Activated T-cell treated with anti-CD3 and anti-CD28 coated beads, Interleukin-2, amount 50 U/mL, for 4 hours (primary cell): ENCODE results near the gene LPCAT1. TPM values are rescaled to one million over a fixed set of nuclear protein-coding genes. Genes with fewer than 3 reads are reported as not detected.
"Not testable (repeated sequence)": the region's sequence is repeated elsewhere in the genome, so short reads cannot be mapped to it uniquely, and the experiment has no call there.

Experiments used
- ATAC-seq, 2 donors: fragments of 200-7000 bp; cut with Tn5 transposase; one replicate each; pipeline ENCODE4 v1.10.0; 2021
- DNase-seq: peaks from one replicate; pipeline ENCODE4 v3.0.0-alpha.2; 2020
- H3K27me3 Mint-ChIP-seq: one replicate; pipeline ENCODE4 v1.8.0; 2021; ENCODE audit warnings: low read depth, mixed read lengths
- H3K36me3 Mint-ChIP-seq: one replicate; pipeline ENCODE4 v1.8.0; 2022; ENCODE audit warnings: mixed read lengths; ENCODE audit not compliant: insufficient read depth
- H3K4me1 Mint-ChIP-seq: one replicate; pipeline ENCODE4 v1.8.0; 2021; ENCODE audit warnings: low read depth, mixed read lengths
- H3K4me3 Mint-ChIP-seq: one replicate; pipeline ENCODE4 v1.8.0; 2021; ENCODE audit warnings: mild to moderate bottlenecking, moderate library complexity, mixed read lengths
- H3K9me3 Mint-ChIP-seq: one replicate; pipeline ENCODE4 v1.8.0; 2021; ENCODE audit warnings: mixed read lengths
- total RNA-seq, 3 donors: library from RNA; stranded (reverse); gene quantifications; one replicate each; pipeline ENCODE4 v1.2.1, GENCODE V29; 2021

LPCAT1 gene
- total RNA-seq, 3 donors from 2014 or later, result 60.6 to 76.8 (median 65.7) TPM

DNA sequence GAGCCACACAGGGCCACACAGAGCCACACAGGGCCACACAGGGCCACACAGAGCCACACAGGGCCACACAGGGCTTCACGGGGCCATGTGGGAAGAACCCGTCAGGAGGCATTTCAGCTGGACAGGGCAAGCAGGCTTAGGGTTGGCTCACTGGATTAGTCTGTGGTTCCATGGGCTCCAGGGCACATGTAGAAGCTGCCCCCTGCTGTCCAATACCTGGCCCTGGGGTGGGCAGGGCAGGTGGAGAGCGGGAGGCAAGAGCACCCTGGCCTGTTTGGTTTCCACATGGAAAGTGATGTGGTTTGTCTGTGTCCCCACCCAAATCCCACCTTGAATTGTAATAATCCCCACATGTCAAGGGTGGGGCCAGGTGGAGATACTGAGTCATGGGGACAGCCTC lies 16.4 kb upstream of the LPCAT1 start:
- ATAC-seq, result no peak
- DNase-seq, result no peak
- no peaks in the 10 kb centered on the region for H3K9me3 Mint-ChIP-seq
- peaks cover 24% of the 10 kb centered on the region for H3K4me1 Mint-ChIP-seq
- no peaks in the 10 kb centered on the region for H3K27me3 Mint-ChIP-seq
- H3K4me3 Mint-ChIP-seq, result no peak overlapping the region
- no peaks in the 10 kb centered on the region for H3K36me3 Mint-ChIP-seq

DNA sequence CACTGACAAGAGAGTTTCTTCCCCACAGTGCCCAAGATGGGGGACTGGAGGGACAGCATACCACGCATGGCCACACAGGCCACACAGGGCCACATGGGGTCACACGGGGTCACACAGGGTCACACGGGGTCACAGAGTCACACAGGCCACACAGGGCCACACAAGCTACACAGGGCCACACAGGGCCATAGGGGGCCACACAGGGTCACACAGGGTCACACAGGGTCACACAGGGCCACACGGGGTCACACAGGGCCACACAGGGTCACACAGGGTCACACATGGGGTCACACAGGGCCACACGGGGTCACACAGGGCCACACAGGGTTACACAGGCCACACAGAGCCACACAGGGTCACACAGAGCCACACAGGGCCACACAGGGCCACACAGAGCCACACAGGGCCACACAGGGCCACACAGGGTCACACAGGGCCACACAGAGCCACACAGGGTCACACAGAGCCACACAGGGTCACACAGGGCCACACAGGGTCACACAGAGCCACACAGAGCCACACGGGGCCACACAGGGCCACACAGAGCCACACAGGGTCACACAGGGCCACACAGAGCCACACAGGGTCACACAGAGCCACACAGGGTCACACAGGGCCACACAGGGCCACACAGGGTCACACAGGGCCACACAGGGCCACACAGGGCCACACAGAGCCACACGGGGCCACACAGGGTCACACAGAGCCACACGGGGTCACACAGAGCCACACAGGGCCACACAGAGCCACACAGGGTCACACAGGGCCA lies 15.8 kb upstream of the LPCAT1 start:
- not testable (repeated sequence) for ATAC-seq, H3K27me3 Mint-ChIP-seq, H3K4me3 Mint-ChIP-seq, H3K9me3 Mint-ChIP-seq, DNase-seq, H3K36me3 Mint-ChIP-seq
- H3K4me1 Mint-ChIP-seq, result peaks cover 29% of the 10 kb centered on the region

DNA sequence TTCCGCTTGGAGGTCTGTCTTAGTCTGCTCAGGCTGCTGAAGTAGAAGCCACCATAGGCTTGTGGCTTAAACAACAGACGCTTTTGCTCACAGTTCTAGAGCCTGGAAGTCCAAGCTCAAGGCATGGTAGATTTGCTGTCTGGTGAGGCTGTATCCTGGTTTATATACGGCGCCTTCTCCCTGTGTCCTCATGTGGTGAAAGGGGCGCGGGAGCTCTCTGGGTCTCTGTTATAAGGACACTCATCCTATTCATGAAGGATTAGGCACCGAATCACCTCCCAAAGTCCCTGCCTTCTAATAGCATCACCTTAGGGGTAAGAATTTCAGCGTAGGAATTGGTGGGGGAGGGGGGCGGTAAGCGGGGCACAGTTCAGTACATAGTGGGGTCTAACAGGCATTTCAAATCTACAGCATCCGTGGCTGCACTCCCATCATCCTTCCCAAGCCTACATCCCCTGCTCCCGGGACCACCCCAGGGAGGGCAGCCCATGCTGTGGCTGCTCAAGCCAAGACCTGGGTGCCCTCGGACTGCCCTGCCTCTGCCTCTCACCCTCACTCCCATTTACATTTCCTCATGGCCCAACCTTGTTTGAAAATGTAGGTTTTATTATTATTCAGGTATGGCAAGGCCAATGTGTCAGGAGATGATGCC lies 15.1 kb upstream of the LPCAT1 start:
- Mint-ChIP-seq H3K36me3 (no peaks in the 10 kb centered on the region), H3K9me3 (no peaks in the 10 kb centered on the region), H3K4me3 (no peak overlapping the region), H3K4me1 (peaks cover 33% of the 10 kb centered on the region), H3K27me3 (no peaks in the 10 kb centered on the region)
- DNase-seq (no peak), ATAC-seq (no peak)

- H3K27me3 Mint-ChIP-seq, result no peaks in the 10 kb centered on the region
- no peaks in the 10 kb centered on the region for H3K9me3 Mint-ChIP-seq
- no peaks in the 10 kb centered on the region for H3K36me3 Mint-ChIP-seq
Measured at GRCh38 chr5:1538276-1538675, 14.5 kb upstream of the LPCAT1 start.

DNA sequence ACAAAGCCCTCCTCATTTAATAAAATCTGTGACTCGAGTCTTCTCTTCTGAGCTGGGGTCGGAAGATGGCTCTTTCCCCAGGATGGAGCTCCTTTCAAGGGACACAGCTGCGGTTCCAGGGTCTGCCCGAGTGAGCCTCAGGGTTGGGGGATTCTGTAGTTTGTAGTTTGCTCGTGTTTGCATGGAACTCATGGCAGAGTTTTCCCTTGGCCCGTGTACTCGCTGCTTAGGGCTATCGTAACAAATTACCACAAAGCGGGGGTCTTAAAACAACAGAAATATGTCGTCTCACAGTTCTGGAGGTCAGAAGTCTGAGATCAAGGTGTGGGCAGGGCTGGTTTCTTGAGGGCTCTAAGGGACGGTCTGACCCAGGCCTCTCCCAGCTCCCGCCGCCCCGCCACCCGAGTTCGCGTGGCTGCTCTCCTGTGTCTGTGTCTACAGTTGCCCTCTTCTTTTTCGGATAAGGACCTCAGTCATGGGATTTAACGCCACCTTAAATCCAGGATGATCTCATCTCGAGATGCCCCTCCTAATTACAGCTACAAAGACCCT lies 13.9 kb upstream of the LPCAT1 start:
- peaks cover 33% of the 10 kb centered on the region for H3K4me1 Mint-ChIP-seq
- H3K36me3 Mint-ChIP-seq, result no peaks in the 10 kb centered on the region
- DNase-seq (no peak), ATAC-seq (no peak)
- H3K9me3 Mint-ChIP-seq, result no peaks in the 10 kb centered on the region
- no peaks in the 10 kb centered on the region for H3K27me3 Mint-ChIP-seq
- no peak overlapping the region for H3K4me3 Mint-ChIP-seq

More at GRCh38 chr5:1538276-1538675, 14.5 kb upstream of the LPCAT1 start:
- Mint-ChIP-seq H3K4me3 (no peak overlapping the region), H3K4me1 (peaks cover 33% of the 10 kb centered on the region)
- no peak for ATAC-seq
- no peak for DNase-seq

- peak overlapping the region; percentile 78 for H3K4me3 Mint-ChIP-seq
- no peaks in the 10 kb centered on the region for H3K27me3 Mint-ChIP-seq
- no peaks in the 10 kb centered on the region for H3K9me3 Mint-ChIP-seq
- no peak for DNase-seq
- H3K36me3 Mint-ChIP-seq, result no peaks in the 10 kb centered on the region
- peaks cover 33% of the 10 kb centered on the region for H3K4me1 Mint-ChIP-seq
- peak in 1 of 2 donors; percentile 5 for ATAC-seq
Measured at GRCh38 chr5:1536871-1537602, 13.3 kb upstream of the LPCAT1 start.

- H3K36me3 Mint-ChIP-seq, result no peaks in the 10 kb centered on the region
- peak; percentile 100 for ATAC-seq
- H3K4me3 Mint-ChIP-seq, result peak overlapping the region; percentile 78
- H3K4me1 Mint-ChIP-seq, result peaks cover 33% of the 10 kb centered on the region
- H3K27me3 Mint-ChIP-seq, result no peaks in the 10 kb centered on the region
- H3K9me3 Mint-ChIP-seq, result no peaks in the 10 kb centered on the region
- DNase-seq, result peak; percentile 63
Measured at GRCh38 chr5:1536322-1536845, 12.6 kb upstream of the LPCAT1 start.

DNA sequence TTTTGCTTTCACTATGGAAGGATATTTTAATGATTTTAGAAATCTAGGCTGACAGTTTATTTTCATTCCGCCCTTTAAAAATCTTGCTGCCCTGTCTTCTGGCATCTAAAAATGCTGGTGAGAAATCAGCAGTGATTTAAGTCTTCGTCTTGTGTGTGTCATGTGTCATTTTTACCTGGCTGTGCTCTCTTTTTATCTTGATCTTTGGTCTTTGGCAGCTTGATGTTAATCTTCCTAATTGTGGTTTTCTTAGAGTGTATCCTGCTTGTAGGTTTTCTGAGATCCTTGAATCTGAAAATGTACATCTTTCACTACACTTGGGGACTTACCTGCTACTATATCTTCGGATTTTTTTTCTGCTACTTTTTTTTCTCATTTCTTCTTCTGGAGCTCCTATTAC lies 11.9 kb upstream of the LPCAT1 start:
- peaks cover 33% of the 10 kb centered on the region for H3K4me1 Mint-ChIP-seq
- H3K4me3 Mint-ChIP-seq, result peak overlapping the region; percentile 78
- ATAC-seq (no peak), DNase-seq (no peak)
- H3K9me3 Mint-ChIP-seq, result no peaks in the 10 kb centered on the region
- no peaks in the 10 kb centered on the region for H3K36me3 Mint-ChIP-seq
- H3K27me3 Mint-ChIP-seq, result peaks cover 3% of the 10 kb centered on the region

GRCh38 chr5:1532384-1532783 lies 8.6 kb upstream of the LPCAT1 start:
- Mint-ChIP-seq H3K4me1 (peaks cover 33% of the 10 kb centered on the region), H3K9me3 (no peaks in the 10 kb centered on the region), H3K4me3 (no peak overlapping the region), H3K27me3 (peaks cover 3% of the 10 kb centered on the region), H3K36me3 (no peaks in the 10 kb centered on the region)
- DNase-seq (no peak), ATAC-seq (no peak)

GRCh38 chr5:1529498-1529897 lies 5.7 kb upstream of the LPCAT1 start:
- ATAC-seq (no peak), DNase-seq (no peak)
- H3K36me3 Mint-ChIP-seq, result no peaks in the 10 kb centered on the region
- peaks cover 3% of the 10 kb centered on the region for H3K27me3 Mint-ChIP-seq
- H3K9me3 Mint-ChIP-seq, result no peaks in the 10 kb centered on the region
- peaks cover 17% of the 10 kb centered on the region for H3K4me1 Mint-ChIP-seq
- H3K4me3 Mint-ChIP-seq, result no peak overlapping the region

GRCh38 chr5:1527533-1528205 lies 3.9 kb upstream of the LPCAT1 start:
- Mint-ChIP-seq H3K36me3 (no peaks in the 10 kb centered on the region), H3K9me3 (no peaks in the 10 kb centered on the region), H3K4me3 (no peak overlapping the region), H3K4me1 (peaks cover 16% of the 10 kb centered on the region), H3K27me3 (peaks cover 3% of the 10 kb centered on the region)
- DNase-seq (no peak), ATAC-seq (no peak)

DNA sequence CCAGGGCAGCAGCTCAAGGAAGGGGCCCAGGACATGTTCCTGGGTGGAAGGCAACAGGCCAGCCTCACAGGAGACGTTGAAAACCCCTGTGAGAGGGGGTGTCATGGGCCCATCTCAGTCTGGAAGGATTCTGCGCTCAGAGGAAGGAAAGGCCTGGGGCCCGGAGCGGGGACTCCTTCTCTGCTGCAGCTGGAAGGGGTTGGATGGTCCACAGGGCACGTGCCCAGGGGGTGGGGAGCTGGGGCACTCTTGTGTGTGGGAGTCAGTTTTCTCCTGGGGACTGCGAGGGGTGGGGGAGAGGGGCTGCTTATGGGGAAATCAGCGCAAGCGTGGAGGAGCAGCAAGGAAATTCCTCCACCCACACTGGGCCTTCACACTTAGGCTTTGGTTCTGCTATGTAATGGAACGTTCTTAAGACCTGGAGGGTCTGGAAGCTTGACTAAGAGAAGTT lies 2.9 kb upstream of the LPCAT1 start:
- no peaks in the 10 kb centered on the region for H3K36me3 Mint-ChIP-seq
- no peaks in the 10 kb centered on the region for H3K9me3 Mint-ChIP-seq
- H3K4me1 Mint-ChIP-seq, result peaks cover 24% of the 10 kb centered on the region
- H3K27me3 Mint-ChIP-seq, result peaks cover 3% of the 10 kb centered on the region
- ATAC-seq (no peak), DNase-seq (no peak)
- no peak overlapping the region for H3K4me3 Mint-ChIP-seq

DNA sequence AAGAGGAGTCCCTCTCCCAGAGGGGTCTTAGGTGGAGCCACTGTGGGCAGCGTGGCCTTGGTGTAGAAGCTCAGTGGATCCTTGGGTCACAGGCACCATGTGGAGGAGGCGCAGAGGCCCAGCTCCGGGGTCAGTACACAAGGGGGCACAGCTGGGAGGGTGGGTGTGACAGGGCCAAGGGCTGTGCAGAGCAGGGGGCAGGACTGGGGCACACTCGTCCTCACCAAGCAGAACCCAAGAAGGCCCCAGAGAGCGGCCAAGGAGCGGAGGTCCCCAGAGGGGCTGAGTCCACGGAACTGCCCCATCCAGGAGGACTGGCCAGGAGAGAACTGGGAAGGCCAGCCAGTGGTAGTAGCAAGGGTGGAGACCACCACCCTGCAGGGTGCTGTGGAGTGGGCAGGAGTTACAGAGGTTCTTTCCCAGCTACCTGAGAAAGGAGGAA lies 2.5 kb upstream of the LPCAT1 start:
- ATAC-seq (no peak), DNase-seq (no peak)
- Mint-ChIP-seq H3K9me3 (no peaks in the 10 kb centered on the region), H3K4me3 (no peak overlapping the region), H3K4me1 (peaks cover 28% of the 10 kb centered on the region), H3K36me3 (no peaks in the 10 kb centered on the region), H3K27me3 (peaks cover 3% of the 10 kb centered on the region)
